HG02571 (cell line): ENCODE data around the gene NTHL1.

Experiments
- ATAC-seq: cut with Tn5 transposase; IDR thresholded peaks from one replicate; pipeline ENCODE4 v1.9.1; 2021; ENCODE audit warnings: mild to moderate bottlenecking, moderate library complexity; ENCODE audit not compliant: unreplicated experiment

Gene NTHL1

GRCh38 chr16:2031081-2031577 is 16.5 kb downstream of the NTHL1 start:
- no peak for ATAC-seq

GRCh38 chr16:2030036-2030435 is 17.6 kb downstream of the NTHL1 start:
- no peak for ATAC-seq

- ATAC-seq = no peak
Observed at GRCh38 chr16:2029350-2029749, 18.3 kb downstream of the NTHL1 start.

- ATAC-seq = no peak
Observed at GRCh38 chr16:2028620-2029220, 18.9 kb downstream of the NTHL1 start.

- ATAC-seq = no peak
Observed at GRCh38 chr16:2028146-2028545, 19.5 kb downstream of the NTHL1 start.

GRCh38 chr16:2027024-2028010 is 20.3 kb downstream of the NTHL1 start:
- no peak for ATAC-seq

GRCh38 chr16:2026461-2027023 is 21.1 kb downstream of the NTHL1 start, which contains the start of gene NHERF2:
Gene NHERF2 (plus strand): TSS chr16:2026902. CDS start chr16:2027006, 104 bp downstream.
- ATAC-seq = no peak

GRCh38 chr16:2025878-2026460 is 21.7 kb downstream of the NTHL1 start:
- ATAC-seq = no peak

GRCh38 chr16:2025251-2025650 is 22.4 kb downstream of the NTHL1 start:
- no peak for ATAC-seq

GRCh38 chr16:2024032-2024420 is 23.6 kb downstream of the NTHL1 start:
- no peak for ATAC-seq

- ATAC-seq = no peak
Observed at GRCh38 chr16:2023092-2024031, 24.3 kb downstream of the NTHL1 start.

- ATAC-seq = no peak
Observed at GRCh38 chr16:2022723-2023091, 24.9 kb downstream of the NTHL1 start.

- ATAC-seq = no peak
Observed at GRCh38 chr16:2019921-2020831, 27.5 kb downstream of the NTHL1 start.

GRCh38 chr16:2019518-2019920 is 28.1 kb downstream of the NTHL1 start, which contains the start of gene NPW:
Gene NPW (plus strand): TSS chr16:2019785.
- no peak for ATAC-seq

- no peak for ATAC-seq
Observed at GRCh38 chr16:2016407-2016922, 31.2 kb downstream of the NTHL1 start.

GRCh38 chr16:2015947-2016208 is 31.8 kb downstream of the NTHL1 start:
- ATAC-seq = no peak

GRCh38 chr16:2015117-2015946 is 32.3 kb downstream of the NTHL1 start:
- ATAC-seq = no peak

- ATAC-seq = no peak
Observed at GRCh38 chr16:2013527-2013926, 34.1 kb downstream of the NTHL1 start.
